Smooth muscle cell of trachea (primary cell): Measurements from ENCODE around the gene EXOC3L1. TPM values are rescaled to one million over a fixed set of nuclear protein-coding genes. Genes with fewer than 3 reads are reported as not detected.

Source experiments
- total RNA-seq: library from RNA; depleted of rRNA; stranded (reverse); fragments of >200 nt; gene quantifications from 2 replicates; pipeline ENCODE4 v1.2.1, GENCODE V29; 2014

Gene EXOC3L1
- total RNA-seq: 0.17 TPM in 1 of 2 replicates, not detected in the other

GRCh38 chr16:67190041-67190440 lies at the start of gene EXOC3L1:
TSS of gene EXOC3L1 (minus strand) at chr16:67190136. CDS start at chr16:67189676, 460 bp downstream.

GRCh38 chr16:67226804-67227566 lies 37.0 kb upstream of the EXOC3L1 start, which contains the start of gene TMEM208:
TSS of gene TMEM208 (plus strand) at chr16:67227130. CDS start at chr16:67227219, 89 bp downstream.

GRCh38 chr16:67199011-67199807 lies 9.3 kb upstream of the EXOC3L1 start, which contains the start of gene ELMO3:
TSS of gene ELMO3 (plus strand) at chr16:67199131. CDS start at chr16:67199327, 196 bp downstream.

GRCh38 chr16:67191995-67192681 lies 2.2 kb upstream of the EXOC3L1 start, which contains the start of gene E2F4:
TSS of gene E2F4 (plus strand) at chr16:67192155. CDS start at chr16:67192228, 73 bp downstream.

GRCh38 chr16:67183627-67184452 lies 6.1 kb downstream of the EXOC3L1 start, which contains the start of gene MATCAP1:
TSS of gene MATCAP1 (minus strand) at chr16:67183963. CDS start at chr16:67180610, 3,353 bp downstream.

GRCh38 chr16:67170168-67170948 lies 19.6 kb downstream of the EXOC3L1 start, which contains the start of gene NOL3:
TSS of gene NOL3 (plus strand) at chr16:67170538.

GRCh38 chr16:67164599-67165061 lies 25.3 kb downstream of the EXOC3L1 start, which contains the start of gene HSF4:
TSS of gene HSF4 (plus strand) at chr16:67164745. CDS start at chr16:67164812, 67 bp downstream.

GRCh38 chr16:67150833-67151396 lies 39.0 kb downstream of the EXOC3L1 start, which contains the start of gene B3GNT9:
TSS of gene B3GNT9 (minus strand) at chr16:67150998. CDS start at chr16:67150485, 513 bp downstream.

Other genes starting within 250 kb of the EXOC3L1 start
- gene CES3, start 228.9 kb downstream of the EXOC3L1 start, total RNA-seq: 0.66 and 1.9 TPM in 2 replicates
- gene CES4A, start 201.5 kb downstream of the EXOC3L1 start, total RNA-seq: 1.6 and 6.5 TPM in 2 replicates
- 53.4 and 89.9 TPM in 2 replicates for gene CBFB, start 161.0 kb downstream of the EXOC3L1 start, total RNA-seq
- 16.0 and 19.4 TPM in 2 replicates for gene PHAF1, start 80.2 kb downstream of the EXOC3L1 start, total RNA-seq
- 55.6 and 102 TPM in 2 replicates for gene B3GNT9, start 39.1 kb downstream of the EXOC3L1 start, total RNA-seq
- 25.3 and 35.1 TPM in 2 replicates for gene TRADD, start 30.2 kb downstream of the EXOC3L1 start, total RNA-seq
- 21.7 and 26.3 TPM in 2 replicates for gene FBXL8, start 30.2 kb downstream of the EXOC3L1 start, total RNA-seq
- gene HSF4, start 25.4 kb downstream of the EXOC3L1 start, total RNA-seq: 12.9 and 50.4 TPM in 2 replicates
- 12.8 and 18.5 TPM in 2 replicates for gene NOL3, start 19.6 kb downstream of the EXOC3L1 start, total RNA-seq
- gene MATCAP1, start 6.2 kb downstream of the EXOC3L1 start, total RNA-seq: 20.8 and 24.9 TPM in 2 replicates
- gene E2F4, start 2.0 kb upstream of the EXOC3L1 start, total RNA-seq: 51.5 and 63.2 TPM in 2 replicates
- gene ELMO3, start 9.0 kb upstream of the EXOC3L1 start, total RNA-seq: 0.29 and 0.66 TPM in 2 replicates
- 32.6 and 42.9 TPM in 2 replicates for gene TMEM208, start 37.0 kb upstream of the EXOC3L1 start, total RNA-seq
- 15.7 and 16.6 TPM in 2 replicates for gene FHOD1, start 57.3 kb upstream of the EXOC3L1 start, total RNA-seq
- gene SLC9A5, start 58.8 kb upstream of the EXOC3L1 start, total RNA-seq: 1.3 and 2.3 TPM in 2 replicates
- 29.2 and 55.1 TPM in 2 replicates for gene PLEKHG4, start 89.4 kb upstream of the EXOC3L1 start, total RNA-seq
- 0.50 and 0.87 TPM in 2 replicates for gene KCTD19, start 136.6 kb upstream of the EXOC3L1 start, total RNA-seq
- gene LRRC36, start 136.7 kb upstream of the EXOC3L1 start, total RNA-seq: 0.50 and 0.73 TPM in 2 replicates
- gene TPPP3, start 203.4 kb upstream of the EXOC3L1 start, total RNA-seq: 1.0 and 2.2 TPM in 2 replicates
- gene ZDHHC1, start 226.3 kb upstream of the EXOC3L1 start, total RNA-seq: 9.9 and 10.9 TPM in 2 replicates
- gene HSD11B2, start 241.0 kb upstream of the EXOC3L1 start, total RNA-seq: 0.15 and 0.66 TPM in 2 replicates